Osteoblast (primary cell): ENCODE data around the gene MDFIC. TPM values are rescaled to one million over a fixed set of nuclear protein-coding genes. Genes with fewer than 3 reads are reported as not detected.

Experiments used
- DNase-seq: peaks from one replicate; pipeline ENCODE4 v3.0.0; 2011; ENCODE audit warnings: low spot score, mixed read lengths; ENCODE audit not compliant: insufficient read length; ENCODE audit errors: missing footprints
- H2AFZ ChIP-seq: 2 replicates; pipeline ENCODE4 v1.6.0; 2011; ENCODE audit warnings: mild to moderate bottlenecking, low read length
- H3K27ac ChIP-seq: 2 replicates; pipeline ENCODE4 v1.5.1; 2011; ENCODE audit warnings: mild to moderate bottlenecking, low read depth, low read length, moderate library complexity
- H3K27me3 ChIP-seq: 2 replicates; pipeline ENCODE4 v1.6.0; 2012; ENCODE audit warnings: mild to moderate bottlenecking, control low read depth, inconsistent platforms, low read length, moderate library complexity; ENCODE audit not compliant: insufficient read depth
- H3K36me3 ChIP-seq: 2 replicates; pipeline ENCODE4 v1.5.1; 2011; ENCODE audit warnings: mild to moderate bottlenecking, low read length, control low read depth, moderate library complexity; ENCODE audit not compliant: insufficient read depth
- H3K4me1 ChIP-seq: 2 replicates; pipeline ENCODE4 v1.5.1; 2011; ENCODE audit warnings: mild to moderate bottlenecking, low read length, control low read depth, moderate library complexity; ENCODE audit not compliant: insufficient read depth
- H3K4me2 ChIP-seq: 2 replicates; pipeline ENCODE4 v1.6.0; 2011; ENCODE audit warnings: mild to moderate bottlenecking, low read length; ENCODE audit not compliant: insufficient read depth
- H3K4me3 ChIP-seq: fragments of 200-600 bp; sonication (generic); 3 replicates; pipeline ENCODE4 v1.5.1; 2012; ENCODE audit warnings: mild to moderate bottlenecking, low read length, inconsistent platforms; ENCODE audit not compliant: insufficient read depth
- H3K79me2 ChIP-seq: 2 replicates; pipeline ENCODE4 v1.6.0; 2012; ENCODE audit warnings: mild to moderate bottlenecking, low read length, control low read depth, inconsistent platforms; ENCODE audit not compliant: insufficient read depth
- H3K9me3 ChIP-seq: 2 replicates; pipeline ENCODE4 v1.5.1; 2011; ENCODE audit warnings: low read depth, low read length, control low read depth
- H4K20me1 ChIP-seq: 2 replicates; pipeline ENCODE4 v1.6.0; 2012; ENCODE audit warnings: mild to moderate bottlenecking, low read length, control low read depth; ENCODE audit not compliant: insufficient read depth
- CTCF ChIP-seq: IDR thresholded peaks from 2 replicates; pipeline ENCODE4 v1.5.1; 2011; ENCODE audit warnings: mild to moderate bottlenecking, low read depth, low read length, moderate library complexity; ENCODE audit errors: extremely low read depth
- total RNA-seq: library from RNA; depleted of rRNA; stranded (reverse); fragments of >200 nt; gene quantifications from 2 replicates; pipeline ENCODE4 v1.2.3, GENCODE V29; 2012

Gene MDFIC
- total RNA-seq, 1 donor = 68.8 TPM

DNA sequence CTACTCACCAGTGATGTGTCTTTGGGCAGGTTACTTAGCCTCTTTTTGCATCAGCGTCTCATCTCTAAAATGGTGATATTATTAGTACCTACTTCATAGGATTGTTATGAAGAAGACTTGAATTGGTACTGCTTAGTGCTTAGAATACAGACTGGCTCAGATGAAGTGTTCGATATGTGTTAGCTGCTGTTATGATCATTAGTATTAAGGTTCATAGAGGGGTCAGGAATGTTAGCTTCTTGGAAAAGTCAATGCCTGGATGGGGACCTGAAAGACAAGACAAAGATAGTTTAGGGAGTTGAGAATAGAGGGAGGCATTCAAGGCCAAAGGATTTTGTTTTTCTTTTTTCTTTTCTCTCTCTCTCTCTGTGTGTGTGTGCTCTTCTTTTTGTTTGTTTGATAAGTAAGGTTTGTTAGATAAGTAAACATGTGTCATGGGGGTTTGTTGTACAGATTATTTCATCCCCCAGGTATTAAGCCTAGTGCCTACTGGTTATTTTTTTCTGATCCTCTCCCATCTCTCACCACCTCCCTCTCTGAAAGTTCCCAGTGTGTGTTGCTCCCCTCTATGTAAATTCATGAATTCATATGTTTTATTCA, 63.3 kb downstream of the MDFIC start:
- DNase-seq = no peak
- TF ChIP-seq CTCF = no peak
- Histone ChIP-seq H3K36me3 (peaks cover 4% of the 10 kb centered on the region), H3K4me2 (no peak overlapping the region), H2AFZ (no peak overlapping the region), H3K4me3 (no peak overlapping the region), H3K27ac (no peak overlapping the region), H4K20me1 (no peaks in the 10 kb centered on the region), H3K79me2 (peaks cover 6% of the 10 kb centered on the region), H3K27me3 (no peaks in the 10 kb centered on the region), H3K4me1 (peaks cover 36% of the 10 kb centered on the region), H3K9me3 (no peaks in the 10 kb centered on the region)

GRCh38 chr7:114986190-114987180, 64.6 kb downstream of the MDFIC start:
- Histone ChIP-seq H3K27me3 (no peaks in the 10 kb centered on the region), H2AFZ (no peak overlapping the region), H4K20me1 (no peaks in the 10 kb centered on the region), H3K4me3 (no peak overlapping the region), H3K27ac (peak overlapping the region; percentile 41), H3K4me2 (no peak overlapping the region), H3K79me2 (peaks cover 8% of the 10 kb centered on the region), H3K9me3 (no peaks in the 10 kb centered on the region), H3K36me3 (peaks cover 4% of the 10 kb centered on the region), H3K4me1 (peaks cover 36% of the 10 kb centered on the region)
- DNase-seq = no peak
- TF ChIP-seq CTCF = no peak

GRCh38 chr7:114988026-114988425, 66.1 kb downstream of the MDFIC start:
- Histone ChIP-seq H3K4me2 (peak overlapping the region; percentile 58), H3K27ac (peak overlapping the region; percentile 67)
- DNase-seq = no peak

More at GRCh38 chr7:114988026-114988425, 66.1 kb downstream of the MDFIC start:
- H3K4me1 ChIP-seq = peaks cover 36% of the 10 kb centered on the region
- no peaks in the 10 kb centered on the region for H3K9me3 ChIP-seq
- H3K36me3 ChIP-seq = peaks cover 4% of the 10 kb centered on the region
- H2AFZ ChIP-seq = no peak overlapping the region
- no peak for TF ChIP-seq CTCF
- H3K4me3 ChIP-seq = no peak overlapping the region
- H4K20me1 ChIP-seq = no peaks in the 10 kb centered on the region
- peaks cover 8% of the 10 kb centered on the region for H3K79me2 ChIP-seq
- H3K27me3 ChIP-seq = no peaks in the 10 kb centered on the region
